Measurements from ENCODE around the gene HIVEP3.
"Not testable (repeated sequence)": the region's sequence is repeated elsewhere in the genome, so short reads cannot be mapped to it uniquely, and the experiment has no call there.

The HIVEP3 gene

GRCh38 chr1:41713141-41713540, 205.6 kb downstream of the HIVEP3 start:
- no peak for DNase-seq (ENCODE audit: low spot score)

- DNase-seq (ENCODE audit: low spot score): no peak
Measured at GRCh38 chr1:41712695-41713094, 206.0 kb downstream of the HIVEP3 start.

- no peak for DNase-seq (ENCODE audit: low spot score)
Measured at GRCh38 chr1:41712081-41712480, 206.6 kb downstream of the HIVEP3 start.

- no peak for DNase-seq (ENCODE audit: low spot score)
Measured at GRCh38 chr1:41711581-41711980, 207.1 kb downstream of the HIVEP3 start.

- no peak for DNase-seq (ENCODE audit: low spot score)
Measured at GRCh38 chr1:41710980-41711379, 207.7 kb downstream of the HIVEP3 start.

GRCh38 chr1:41709873-41710272, 208.8 kb downstream of the HIVEP3 start:
- DNase-seq (ENCODE audit: low spot score): no peak

- no peak for DNase-seq (ENCODE audit: low spot score)
Measured at GRCh38 chr1:41709331-41709730, 209.4 kb downstream of the HIVEP3 start.

- DNase-seq (ENCODE audit: low spot score): no peak
Measured at GRCh38 chr1:41708332-41708731, 210.4 kb downstream of the HIVEP3 start.

GRCh38 chr1:41707793-41708192, 210.9 kb downstream of the HIVEP3 start:
- DNase-seq (ENCODE audit: low spot score): no peak

GRCh38 chr1:41705798-41706197, 212.9 kb downstream of the HIVEP3 start:
- no peak for DNase-seq (ENCODE audit: low spot score)

GRCh38 chr1:41704196-41704595, 214.5 kb downstream of the HIVEP3 start:
- DNase-seq (ENCODE audit: low spot score): no peak

GRCh38 chr1:41702771-41703170, 216.0 kb downstream of the HIVEP3 start:
- DNase-seq (ENCODE audit: low spot score): no peak

- DNase-seq (ENCODE audit: low spot score): no peak
Measured at GRCh38 chr1:41700986-41701535, 217.7 kb downstream of the HIVEP3 start.

GRCh38 chr1:41700581-41700980, 218.1 kb downstream of the HIVEP3 start:
- DNase-seq (ENCODE audit: low spot score): no peak

GRCh38 chr1:41699861-41700248, 218.9 kb downstream of the HIVEP3 start:
- no peak for DNase-seq (ENCODE audit: low spot score)

GRCh38 chr1:41698916-41699860, 219.5 kb downstream of the HIVEP3 start:
- DNase-seq (ENCODE audit: low spot score): no peak

GRCh38 chr1:41696381-41696780, 222.3 kb downstream of the HIVEP3 start:
- no peak for DNase-seq (ENCODE audit: low spot score)

- no peak for DNase-seq (ENCODE audit: low spot score)
Measured at GRCh38 chr1:41695118-41695745, 223.5 kb downstream of the HIVEP3 start.

- not testable (repeated sequence) for DNase-seq (ENCODE audit: low spot score)
Measured at GRCh38 chr1:41691966-41692365, 226.8 kb downstream of the HIVEP3 start.

GRCh38 chr1:41691424-41691823, 227.3 kb downstream of the HIVEP3 start:
- no peak for DNase-seq (ENCODE audit: low spot score)

GRCh38 chr1:41690331-41690730, 228.4 kb downstream of the HIVEP3 start:
- no peak for DNase-seq (ENCODE audit: low spot score)

- DNase-seq (ENCODE audit: low spot score): peak; percentile 80
Measured at GRCh38 chr1:41689558-41689981, 229.2 kb downstream of the HIVEP3 start.

GRCh38 chr1:41689139-41689538, 229.6 kb downstream of the HIVEP3 start:
- no peak for DNase-seq (ENCODE audit: low spot score)
